PC-3 (cell line): ENCODE measurements around the gene P3R3URF.

Experiments used
- CTCF ChIP-seq: fragments of 300-600 bp; sonication (generic); conservative IDR thresholded peaks from 2 replicates; pipeline ENCODE4 v1.5.1; 2017; ENCODE audit warnings: antibody characterized with exemption, low read depth, mild to moderate bottlenecking, low read length
- EZH2 ChIP-seq: fragments of 300-600 bp; sonication (generic); IDR thresholded peaks from one replicate; pipeline ENCODE4 v1.6.1; 2017; ENCODE audit warnings: antibody characterized with exemption, mild to moderate bottlenecking, low read length; ENCODE audit not compliant: unreplicated experiment
- EZH2phosphoT487 ChIP-seq: fragments of 300-600 bp; sonication (generic); IDR thresholded peaks from 2 replicates; pipeline ENCODE4 v1.6.1; 2018; ENCODE audit warnings: mild to moderate bottlenecking, antibody characterized with exemption, low read length, borderline replicate concordance

GRCh38 chr1:46205141-46205540, 28.9 kb upstream of the P3R3URF start:
- TF ChIP-seq CTCF (no peak), EZH2 (no peak), EZH2phosphoT487 (no peak)
